ENCODE measurements around the gene TTLL9. TPM values are rescaled to one million over a fixed set of nuclear protein-coding genes. Genes with fewer than 3 reads are reported as not detected.

The TTLL9 gene, protein sequence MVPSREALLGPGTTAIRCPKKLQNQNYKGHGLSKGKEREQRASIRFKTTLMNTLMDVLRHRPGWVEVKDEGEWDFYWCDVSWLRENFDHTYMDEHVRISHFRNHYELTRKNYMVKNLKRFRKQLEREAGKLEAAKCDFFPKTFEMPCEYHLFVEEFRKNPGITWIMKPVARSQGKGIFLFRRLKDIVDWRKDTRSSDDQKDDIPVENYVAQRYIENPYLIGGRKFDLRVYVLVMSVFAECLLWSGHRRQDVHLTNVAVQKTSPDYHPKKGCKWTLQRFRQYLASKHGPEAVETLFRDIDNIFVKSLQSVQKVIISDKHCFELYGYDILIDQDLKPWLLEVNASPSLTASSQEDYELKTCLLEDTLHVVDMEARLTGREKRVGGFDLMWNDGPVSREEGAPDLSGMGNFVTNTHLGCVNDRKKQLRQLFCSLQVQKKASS
- polyA plus RNA-seq (2011; rRNA removed) (0.11 and 0.18 TPM in 2 replicates), polyA minus RNA-seq (2011; rRNA and poly(A)+ RNA removed) (0.21 TPM in 1 of 2 replicates, not detected in the other)

- POLR2A ChIA-PET: no interaction called here
- peak within 1 kb of the TSS; percentile 3 for H3K4me3 ChIP-seq (ENCODE audit: low read depth, low read length)
- no peak for DNase-seq (ENCODE audit: low read depth)
- CTCF ChIA-PET: interaction anchor here (1.4 to 2.9 kb wide), 3 partner anchors 16 to 162 kb away, joined by 3 to 8 read pairs (median 5); no protein-coding TSS in a partner anchor
- no peak for TF ChIP-seq CTCF (IDR thresholded peaks at IDR 0.05; ENCODE audit: insufficient read depth, low read depth, low read length)
- peaks cover 33% of the 10 kb centered on the region for H3K27me3 ChIP-seq (ENCODE audit: control insufficient read depth, insufficient read depth, low read length)
- H3K36me3 ChIP-seq (ENCODE audit: control insufficient read depth, insufficient read depth, low read length): no peaks in the 10 kb centered on the region
Observed at GRCh38 chr20:31869942-31870725, at the start of gene TTLL9, which contains the start of gene DUSP15. TSS of gene TTLL9 (plus strand) at chr20:31870634. CDS start at chr20:31871127, 493 bp downstream. TSS of gene DUSP15 (minus strand) at chr20:31870527. CDS start at chr20:31870337, 190 bp downstream.

- POLR2A ChIA-PET: no interaction called here
- Histone ChIP-seq H3K4me3 (ENCODE audit: low read depth, low read length) (no peak overlapping the region), H3K36me3 (ENCODE audit: control insufficient read depth, insufficient read depth, low read length) (no peaks in the 10 kb centered on the region), H3K27me3 (ENCODE audit: control insufficient read depth, insufficient read depth, low read length) (no peaks in the 10 kb centered on the region)
- no peak for DNase-seq (ENCODE audit: low read depth)
- TF ChIP-seq CTCF (IDR thresholded peaks at IDR 0.05; ENCODE audit: insufficient read depth, low read depth, low read length): no peak
- CTCF ChIA-PET: interaction anchor here (0.5 to 8.2 kb wide), 5 partner anchors 7 to 210 kb away, joined by 3 to 180 read pairs (median 83); partner anchors contain the start of gene FOXS1
Observed at GRCh38 chr20:31821427-31821826, 49.0 kb upstream of the TTLL9 start.

- peak overlapping the region; percentile 7; the same call in 1 of the 2 replicates for H3K4me3 ChIP-seq (ENCODE audit: low read depth, low read length)
- CTCF ChIA-PET: interaction anchor here (0.6 to 8.2 kb wide), 32 partner anchors 9 to 830 kb away, joined by 3 to 180 read pairs (median 4); partner anchors contain the start of genes FOXS1 and PDRG1
- TF ChIP-seq CTCF (IDR thresholded peaks at IDR 0.05; ENCODE audit: insufficient read depth, low read depth, low read length): peak; percentile 97
- H3K36me3 ChIP-seq (ENCODE audit: control insufficient read depth, insufficient read depth, low read length): no peaks in the 10 kb centered on the region
- POLR2A ChIA-PET: no interaction called here
- no peaks in the 10 kb centered on the region for H3K27me3 ChIP-seq (ENCODE audit: control insufficient read depth, insufficient read depth, low read length)
- DNase-seq (ENCODE audit: low read depth): no peak
Observed at GRCh38 chr20:31822421-31823330, 47.8 kb upstream of the TTLL9 start.

- H3K36me3 ChIP-seq (ENCODE audit: control insufficient read depth, insufficient read depth, low read length): no peaks in the 10 kb centered on the region
- DNase-seq (ENCODE audit: low read depth): no peak
- H3K4me3 ChIP-seq (ENCODE audit: low read depth, low read length): no peak overlapping the region
- TF ChIP-seq CTCF (IDR thresholded peaks at IDR 0.05; ENCODE audit: insufficient read depth, low read depth, low read length): no peak
- POLR2A ChIA-PET: no interaction called here
- CTCF ChIA-PET: interaction anchor here (0.6 to 8.2 kb wide), 31 partner anchors 10 to 829 kb away, joined by 3 to 180 read pairs (median 4); partner anchors contain the start of genes FOXS1 and PDRG1
- no peaks in the 10 kb centered on the region for H3K27me3 ChIP-seq (ENCODE audit: control insufficient read depth, insufficient read depth, low read length)
Observed at GRCh38 chr20:31823360-31824124, 46.9 kb upstream of the TTLL9 start.

All from BJ (cell line).